GM18858 (cell line): Measurements from ENCODE around the gene FAM20B.
"Not testable (repeated sequence)": the region's sequence is repeated elsewhere in the genome, so short reads cannot be mapped to it uniquely, and the experiment has no call there.

Experiments
- ATAC-seq: cut with Tn5 transposase; IDR thresholded peaks from one replicate; pipeline ENCODE4 v1.9.1; 2021; ENCODE audit not compliant: unreplicated experiment

The FAM20B gene

GRCh38 chr1:179025125-179025974, at the start of gene FAM20B:
FAM20B (plus strand) TSS chr1:179025894; CDS start chr1:179043848, 17,954 bp downstream.
- ATAC-seq = peak; percentile 58

GRCh38 chr1:178976541-178976940, 49.2 kb upstream of the FAM20B start:
- no peak for ATAC-seq

GRCh38 chr1:178986204-178986603, 39.5 kb upstream of the FAM20B start:
- ATAC-seq = no peak

- not testable (repeated sequence) for ATAC-seq
These were observed 37.5 kb upstream of the FAM20B start for GRCh38 chr1:178988198-178988597.

- no peak for ATAC-seq
These were observed 32.1 kb upstream of the FAM20B start for GRCh38 chr1:178993559-178993958.

- no peak for ATAC-seq
These were observed 28.3 kb upstream of the FAM20B start for GRCh38 chr1:178997428-178997827.

GRCh38 chr1:178998295-178998694, 27.4 kb upstream of the FAM20B start:
- ATAC-seq = no peak

- ATAC-seq = no peak
These were observed 26.6 kb upstream of the FAM20B start for GRCh38 chr1:178999061-178999460.

- ATAC-seq = no peak
These were observed 24.2 kb upstream of the FAM20B start for GRCh38 chr1:179001451-179001850.

GRCh38 chr1:179002064-179002463, 23.6 kb upstream of the FAM20B start:
- not testable (repeated sequence) for ATAC-seq

- ATAC-seq = no peak
These were observed 22.9 kb upstream of the FAM20B start for GRCh38 chr1:179002552-179003345.

GRCh38 chr1:179003512-179004066, 22.1 kb upstream of the FAM20B start:
- no peak for ATAC-seq

GRCh38 chr1:179007233-179007632, 18.5 kb upstream of the FAM20B start:
- ATAC-seq = no peak

- no peak for ATAC-seq
These were observed 15.0 kb upstream of the FAM20B start for GRCh38 chr1:179010671-179011070.

GRCh38 chr1:179012038-179012437, 13.7 kb upstream of the FAM20B start:
- ATAC-seq = no peak

GRCh38 chr1:179014123-179014522, 11.6 kb upstream of the FAM20B start:
- no peak for ATAC-seq

GRCh38 chr1:179015396-179015795, 10.3 kb upstream of the FAM20B start:
- ATAC-seq = no peak

- ATAC-seq = no peak
These were observed 8.8 kb upstream of the FAM20B start for GRCh38 chr1:179016706-179017382.

GRCh38 chr1:179017383-179018326, 8.0 kb upstream of the FAM20B start:
- no peak for ATAC-seq

GRCh38 chr1:179021873-179022272, 3.8 kb upstream of the FAM20B start:
- no peak for ATAC-seq
